Measurements from ENCODE around the gene PCID2. TPM values are rescaled to one million over a fixed set of nuclear protein-coding genes. Genes with fewer than 3 reads are reported as not detected.

PCID2 gene
- total and polyA plus RNA-seq, 2 of the 13 experiments (the other 11 are each of a cell fraction or from before 2014, with no cell fraction given): 65.0 to 111 TPM

GRCh38 chr13:113148940-113149503 lies 59.4 kb downstream of the PCID2 start (continued):
- TF ChIP-seq ONECUT2 (CRISPR knock-in tag; IDR thresholded peaks at IDR 0.05) (no peak), CHCHD3 (CRISPR knock-in tag; IDR thresholded peaks at IDR 0.05) (no peak), ZNF577 (CRISPR knock-in tag; IDR thresholded peaks at IDR 0.05; ENCODE audit: borderline replicate concordance, low read depth) (no peak)

- H3K9me3 ChIP-seq (ENCODE audit: low read length): no peaks in the 10 kb centered on the region
- WGBS (ENCODE audit: low lambda C conversion rate): over 99% methylated on average over 13 of the region's 13 CpGs
- intact Hi-C loops (cut with micrococcal nuclease; ENCODE audit: unreplicated experiment): loop anchor here (5.0 kb wide), 1 partner anchor 456 kb away; the partner anchor contains the start of gene ATP11A
- no peak overlapping the region for H3K27ac ChIP-seq (ENCODE audit: extremely low read length, insufficient read depth, low read length)
- H4K20me1 ChIP-seq (ENCODE audit: insufficient read depth, low read length): no peaks in the 10 kb centered on the region
- no TSS peak for BruUV-seq (replicated peaks)
- no peak overlapping the region for H3K4me3 ChIP-seq (replicated peaks in 1 of 3; ENCODE audit: insufficient read depth in 1 of 3, low read depth in 2 of 3, low read length in 3 of 3)
- CTCF ChIA-PET (ENCODE audit: low intra/inter-chr PET ratio, low total read pairs): no interaction called here
- in situ Hi-C loops (cut with HindIII; ENCODE audit: extremely low pct_ligation_motif_present, low pct_unique_long_range_greater_than_20kb): no loop called here
- H2AFZ ChIP-seq (ENCODE audit: low read length): no peak overlapping the region
- H3K4me1 ChIP-seq (ENCODE audit: insufficient read depth, low read length): peaks cover 47% of the 10 kb centered on the region
- H3K36me3 ChIP-seq (replicated peaks in 1 of 2; ENCODE audit: control insufficient read depth in 1 of 2, insufficient read depth in 2 of 2, low read length in 2 of 2): peaks cover 11 to 31% of the 10 kb centered on the region in 2 experiments; a peak in 3 of 5 replicates
- DNase-seq (ENCODE audit: low spot score): no peak
- no peak for TF ChIP-seq SPEN (CRISPR knock-in tag; IDR thresholded peaks at IDR 0.05; ENCODE audit: low read depth)
- TF ChIP-seq RERE (CRISPR knock-in tag; IDR thresholded peaks at IDR 0.05; ENCODE audit: low read depth): no peak
- peak; percentile 11 for TF ChIP-seq AGO1 (IDR thresholded peaks at IDR 0.05; ENCODE audit: low read depth, low read length, poor library complexity, severe bottlenecking)
- TF ChIP-seq NFKB2 (CRISPR knock-in tag; IDR thresholded peaks at IDR 0.05; ENCODE audit: borderline replicate concordance): 0 out of 2 replicates have a peak, but pooled peaks have one; percentile 17
- TF ChIP-seq ZBTB49 (CRISPR knock-in tag; IDR thresholded peaks at IDR 0.05; ENCODE audit: borderline replicate concordance): no peak
- no peak for TF ChIP-seq GPBP1L1 (CRISPR knock-in tag; IDR thresholded peaks at IDR 0.05)
- no peak for TF ChIP-seq ZBTB8A (CRISPR knock-in tag; IDR thresholded peaks at IDR 0.05; ENCODE audit: borderline replicate concordance, low read depth)
- no peak for TF ChIP-seq HOXA7 (CRISPR knock-in tag; IDR thresholded peaks at IDR 0.05)
- TF ChIP-seq ZNF580 (CRISPR knock-in tag; IDR thresholded peaks at IDR 0.05; ENCODE audit: borderline replicate concordance, low read depth): no peak
- TF ChIP-seq TEAD2 (CRISPR knock-in tag; IDR thresholded peaks at IDR 0.05): no peak
- ATAC-seq: no peak
- POLR2A ChIA-PET: interaction anchor here (1.2 to 3.7 kb wide), 2 partner anchors 25 to 61 kb away, joined by 3 to 33 read pairs; partner anchors contain the start of genes CUL4A, F10 and PCID2
- H3K9ac ChIP-seq (ENCODE audit: insufficient read depth, low read depth, low read length): no peak overlapping the region
- FAIRE-seq: no peak
- H3K79me2 ChIP-seq (ENCODE audit: insufficient read depth, low read length): peaks cover 31% of the 10 kb centered on the region
- H3K4me2 ChIP-seq (ENCODE audit: low read depth, low read length): no peak overlapping the region
- H3K27me3 ChIP-seq (ENCODE audit: control insufficient read depth in 1 of 2, insufficient read depth in 2 of 2, low read length in 2 of 2): no peaks in the 10 kb centered on the region
Observed at GRCh38 chr13:113148407-113148806, 60.1 kb downstream of the PCID2 start.

All from HepG2 (cell line).